Right lobe of liver (tissue), 4 donors: ENCODE data around the gene ASB16.

ENCODE experiments used
- CTCF ChIP-seq, 4 donors: fragments of 200-600 bp in 3 of 4; fragments of 450-650 bp in 1 of 4; IDR thresholded peaks; one replicate each; pipeline versions ENCODE4 v1.5.1 to v1.8.0; 2016 to 2022; ENCODE audit warnings: antibody characterized with exemption in 4 of 4, mild to moderate bottlenecking in 2 of 4
- POLR2A ChIP-seq: fragments of 450-650 bp; IDR thresholded peaks from one replicate; pipeline ENCODE4 v1.6.1; 2017; ENCODE audit warnings: antibody characterized with exemption, mild to moderate bottlenecking
- donor health status: DM: no; HTN: no; CAD: no.
- donor health status: DM: no; HTN: no; CAD: no.
- donor health status: DM: no; HTN: yes; CAD: no.

DNA sequence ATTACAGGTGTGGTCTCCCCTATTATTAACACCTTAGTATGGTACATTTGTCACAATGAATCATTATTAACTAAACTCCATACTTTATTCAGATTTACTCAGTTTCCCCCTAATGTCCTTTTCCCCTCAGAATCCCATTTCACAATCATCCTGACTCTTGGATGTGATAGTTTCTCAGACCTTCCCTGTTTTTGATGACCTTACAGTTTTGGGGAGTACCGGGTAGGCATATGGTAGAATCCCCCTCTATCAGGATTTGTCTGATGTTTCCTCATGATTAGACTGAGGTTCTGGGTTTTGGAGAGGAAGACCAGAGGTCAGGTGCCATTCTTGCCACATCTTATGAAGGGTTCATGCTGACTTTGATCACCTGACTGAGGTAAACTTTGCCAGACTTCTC lies 6.0 kb upstream of the ASB16 start:
- TF ChIP-seq CTCF (IDR thresholded peaks at IDR 0.05) (no peak), POLR2A (no peak)
